ENCODE results near the gene UQCC2. TPM values are rescaled to one million over a fixed set of nuclear protein-coding genes. Genes with fewer than 3 reads are reported as not detected.

UQCC2 gene
- total RNA-seq, 1 donor from 2014 or later = 48.7 TPM

- no peak for TF ChIP-seq CTCF (IDR thresholded peaks at IDR 0.05; ENCODE audit: partially characterized antibody, unreplicated experiment)
- Mint-ChIP-seq H3K27ac (ENCODE audit: unreplicated experiment) (no peak overlapping the region), H3K4me1 (ENCODE audit: low read depth, unreplicated experiment) (peaks cover 37% of the 10 kb centered on the region), H3K36me3 (ENCODE audit: unreplicated experiment) (no peaks in the 10 kb centered on the region), H3K4me3 (ENCODE audit: unreplicated experiment) (no peak overlapping the region), H3K9me3 (ENCODE audit: unreplicated experiment) (peaks cover 3% of the 10 kb centered on the region), H3K27me3 (ENCODE audit: unreplicated experiment) (peaks cover 10% of the 10 kb centered on the region)
- no peak for DNase-seq
Measured at GRCh38 chr6:33733709-33734007, 22.2 kb upstream of the UQCC2 start.

GRCh38 chr6:33732817-33733708, 21.6 kb upstream of the UQCC2 start:
- peak; percentile 57 for DNase-seq
- Mint-ChIP-seq H3K27ac (ENCODE audit: unreplicated experiment) (peak overlapping the region; percentile 55), H3K4me1 (ENCODE audit: low read depth, unreplicated experiment) (peaks cover 37% of the 10 kb centered on the region), H3K36me3 (ENCODE audit: unreplicated experiment) (no peaks in the 10 kb centered on the region), H3K27me3 (ENCODE audit: unreplicated experiment) (peaks cover 10% of the 10 kb centered on the region), H3K9me3 (ENCODE audit: unreplicated experiment) (peaks cover 4% of the 10 kb centered on the region), H3K4me3 (ENCODE audit: unreplicated experiment) (peak overlapping the region; percentile 42)
- TF ChIP-seq CTCF (IDR thresholded peaks at IDR 0.05; ENCODE audit: partially characterized antibody, unreplicated experiment) = no peak

- H3K27ac Mint-ChIP-seq (ENCODE audit: unreplicated experiment) = peak overlapping the region; percentile 48
- H3K27me3 Mint-ChIP-seq (ENCODE audit: unreplicated experiment) = peaks cover 10% of the 10 kb centered on the region
Measured at GRCh38 chr6:33732385-33732784, 20.9 kb upstream of the UQCC2 start.

GRCh38 chr6:33731751-33732282, 20.3 kb upstream of the UQCC2 start:
- H3K9me3 Mint-ChIP-seq (ENCODE audit: unreplicated experiment) = peaks cover 4% of the 10 kb centered on the region
- H3K27ac Mint-ChIP-seq (ENCODE audit: unreplicated experiment) = no peak overlapping the region
- H3K4me3 Mint-ChIP-seq (ENCODE audit: unreplicated experiment) = no peak overlapping the region
- H3K27me3 Mint-ChIP-seq (ENCODE audit: unreplicated experiment) = peaks cover 10% of the 10 kb centered on the region
- peaks cover 32% of the 10 kb centered on the region for H3K4me1 Mint-ChIP-seq (ENCODE audit: low read depth, unreplicated experiment)
- H3K36me3 Mint-ChIP-seq (ENCODE audit: unreplicated experiment) = no peaks in the 10 kb centered on the region
- DNase-seq = no peak
- no peak for TF ChIP-seq CTCF (IDR thresholded peaks at IDR 0.05; ENCODE audit: partially characterized antibody, unreplicated experiment)

More at GRCh38 chr6:33732385-33732784, 20.9 kb upstream of the UQCC2 start:
- no peaks in the 10 kb centered on the region for H3K36me3 Mint-ChIP-seq (ENCODE audit: unreplicated experiment)
- no peak for TF ChIP-seq CTCF (IDR thresholded peaks at IDR 0.05; ENCODE audit: partially characterized antibody, unreplicated experiment)
- H3K4me3 Mint-ChIP-seq (ENCODE audit: unreplicated experiment) = no peak overlapping the region
- H3K9me3 Mint-ChIP-seq (ENCODE audit: unreplicated experiment) = peaks cover 4% of the 10 kb centered on the region
- peaks cover 35% of the 10 kb centered on the region for H3K4me1 Mint-ChIP-seq (ENCODE audit: low read depth, unreplicated experiment)
- DNase-seq = no peak

- Mint-ChIP-seq H3K4me1 (ENCODE audit: low read depth, unreplicated experiment) (peaks cover 32% of the 10 kb centered on the region), H3K9me3 (ENCODE audit: unreplicated experiment) (peaks cover 4% of the 10 kb centered on the region), H3K27ac (ENCODE audit: unreplicated experiment) (no peak overlapping the region), H3K4me3 (ENCODE audit: unreplicated experiment) (no peak overlapping the region), H3K27me3 (ENCODE audit: unreplicated experiment) (peaks cover 10% of the 10 kb centered on the region), H3K36me3 (ENCODE audit: unreplicated experiment) (no peaks in the 10 kb centered on the region)
- no peak for TF ChIP-seq CTCF (IDR thresholded peaks at IDR 0.05; ENCODE audit: partially characterized antibody, unreplicated experiment)
- DNase-seq = no peak
Measured at GRCh38 chr6:33731035-33731434, 19.5 kb upstream of the UQCC2 start.
